ENCODE results near the gene PXN.

GRCh38 chr12:120283318-120283717, 17.8 kb upstream of the PXN start:
- TF ChIP-seq CTCF (IDR thresholded peaks at IDR 0.05 in 8 of 11, conservative IDR thresholded peaks at IDR 0.05 in 3 of 11) (no peak), POLR2A (IDR thresholded peaks at IDR 0.05) (no peak), POLR2AphosphoS5 (IDR thresholded peaks at IDR 0.05) (no peak)
